GM19468 (cell line): ENCODE measurements around the gene PMP22.
"Not testable (repeated sequence)": the region's sequence is repeated elsewhere in the genome, so short reads cannot be mapped to it uniquely, and the experiment has no call there.

Experiments
- ATAC-seq: cut with Tn5 transposase; IDR thresholded peaks from one replicate; pipeline ENCODE4 v1.9.1; 2021; ENCODE audit warnings: mild to moderate bottlenecking, moderate library complexity, moderate number of reproducible peaks; ENCODE audit not compliant: unreplicated experiment; ENCODE audit errors: extremely low read depth

PMP22 gene

GRCh38 chr17:15220785-15221184 is 44.3 kb downstream of the PMP22 start:
- ATAC-seq, result no peak

GRCh38 chr17:15216481-15216880 is 48.6 kb downstream of the PMP22 start:
- ATAC-seq, result no peak

- no peak for ATAC-seq
These were observed 51.6 kb downstream of the PMP22 start for GRCh38 chr17:15213381-15214087.

GRCh38 chr17:15210247-15210646 is 54.9 kb downstream of the PMP22 start:
- ATAC-seq, result no peak

- ATAC-seq, result not testable (repeated sequence)
These were observed 62.1 kb downstream of the PMP22 start for GRCh38 chr17:15203062-15203461.

GRCh38 chr17:15200574-15200973 is 64.6 kb downstream of the PMP22 start:
- not testable (repeated sequence) for ATAC-seq

- ATAC-seq, result no peak
These were observed 67.9 kb downstream of the PMP22 start for GRCh38 chr17:15197229-15197628.

- no peak for ATAC-seq
These were observed 70.3 kb downstream of the PMP22 start for GRCh38 chr17:15194859-15195277.

- ATAC-seq, result no peak
These were observed 79.5 kb downstream of the PMP22 start for GRCh38 chr17:15185625-15185991.

- no peak for ATAC-seq
These were observed 80.1 kb downstream of the PMP22 start for GRCh38 chr17:15184872-15185624.

- no peak for ATAC-seq
These were observed 83.3 kb downstream of the PMP22 start for GRCh38 chr17:15181816-15182215.

- ATAC-seq, result no peak
These were observed 83.8 kb downstream of the PMP22 start for GRCh38 chr17:15181333-15181732.

- ATAC-seq, result no peak
These were observed 85.0 kb downstream of the PMP22 start for GRCh38 chr17:15180121-15180561.
